Neural cell (in vitro differentiated cells): ENCODE results near the gene TLN1.

Source experiments
- EP300 ChIP-seq: fragments of 450-650 bp; conservative IDR thresholded peaks from 2 replicates; pipeline ENCODE4 v1.6.1; 2014; ENCODE audit warnings: antibody characterized with exemption, mild to moderate bottlenecking, moderate library complexity; ENCODE audit not compliant: poor library complexity, severe bottlenecking
- EZH2 ChIP-seq: fragments of 200-600, 300-800 bp; shearing (Covaris generic), sonication (generic); IDR thresholded peaks from 2 replicates; pipeline ENCODE4 v1.6.1; 2014; ENCODE audit warnings: antibody characterized with exemption, low read length, borderline replicate concordance, mild to moderate bottlenecking; ENCODE audit not compliant: insufficient read depth, poor library complexity, severe bottlenecking
- MXI1 ChIP-seq: fragments of 450-650 bp; conservative IDR thresholded peaks from 2 replicates; pipeline ENCODE4 v1.6.1; 2014; ENCODE audit warnings: antibody characterized with exemption, mild to moderate bottlenecking; ENCODE audit not compliant: poor library complexity, severe bottlenecking
- POLR2AphosphoS5 ChIP-seq: IDR thresholded peaks from 2 replicates; pipeline ENCODE4 v1.6.1; 2012
- RAD21 ChIP-seq: fragments of 450-650 bp; conservative IDR thresholded peaks from 2 replicates; pipeline ENCODE4 v1.6.1; 2014; ENCODE audit warnings: antibody characterized with exemption, mild to moderate bottlenecking, moderate library complexity
- TAF1 ChIP-seq: IDR thresholded peaks from 2 replicates; pipeline ENCODE4 v1.6.1; 2012; ENCODE audit warnings: low read depth
- TF ChIP-seq, protein P1 (sequence below): fragments of 450-650 bp; IDR thresholded peaks from 2 replicates; pipeline ENCODE4 v1.5.1; 2014; ENCODE audit warnings: antibody characterized with exemption, mild to moderate bottlenecking, moderate library complexity; ENCODE audit not compliant: poor library complexity, severe bottlenecking

DNA sequence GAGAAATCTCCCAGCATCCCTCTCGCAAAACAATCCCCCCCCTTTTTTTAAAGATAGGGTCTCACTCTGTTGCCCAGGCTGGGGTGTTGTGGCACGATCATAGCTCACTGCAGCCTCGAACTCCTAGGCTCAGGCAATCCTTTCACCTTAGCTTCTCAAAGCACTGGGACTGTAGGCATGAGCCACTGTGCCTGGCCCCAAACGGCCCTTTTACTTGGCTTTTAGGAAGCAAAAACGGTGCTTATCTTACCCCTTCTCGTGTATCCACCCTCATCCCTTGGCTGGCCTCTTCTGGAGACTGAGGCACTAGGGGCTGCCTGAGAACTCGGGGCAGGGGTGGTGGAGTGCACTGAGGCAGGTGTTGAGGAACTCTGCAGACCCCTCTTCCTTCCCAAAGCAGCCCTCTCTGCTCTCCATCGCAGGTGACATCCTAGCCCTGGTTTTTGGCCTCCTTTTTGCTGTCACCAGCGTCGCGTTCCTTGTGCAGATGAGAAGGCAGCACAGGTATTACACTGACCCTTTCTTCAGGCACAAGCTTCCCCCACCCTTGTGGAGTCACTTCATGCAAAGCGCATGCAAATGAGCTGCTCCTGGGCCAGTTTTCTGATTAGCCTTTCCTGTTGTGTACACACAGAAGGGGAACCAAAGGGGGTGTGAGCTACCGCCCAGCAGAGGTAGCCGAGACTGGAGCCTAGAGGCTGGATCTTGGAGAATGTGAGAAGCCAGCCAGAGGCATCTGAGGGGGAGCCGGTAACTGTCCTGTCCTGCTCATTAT lies 51.5 kb downstream of the TLN1 start:
- TF ChIP-seq, protein P1, sequence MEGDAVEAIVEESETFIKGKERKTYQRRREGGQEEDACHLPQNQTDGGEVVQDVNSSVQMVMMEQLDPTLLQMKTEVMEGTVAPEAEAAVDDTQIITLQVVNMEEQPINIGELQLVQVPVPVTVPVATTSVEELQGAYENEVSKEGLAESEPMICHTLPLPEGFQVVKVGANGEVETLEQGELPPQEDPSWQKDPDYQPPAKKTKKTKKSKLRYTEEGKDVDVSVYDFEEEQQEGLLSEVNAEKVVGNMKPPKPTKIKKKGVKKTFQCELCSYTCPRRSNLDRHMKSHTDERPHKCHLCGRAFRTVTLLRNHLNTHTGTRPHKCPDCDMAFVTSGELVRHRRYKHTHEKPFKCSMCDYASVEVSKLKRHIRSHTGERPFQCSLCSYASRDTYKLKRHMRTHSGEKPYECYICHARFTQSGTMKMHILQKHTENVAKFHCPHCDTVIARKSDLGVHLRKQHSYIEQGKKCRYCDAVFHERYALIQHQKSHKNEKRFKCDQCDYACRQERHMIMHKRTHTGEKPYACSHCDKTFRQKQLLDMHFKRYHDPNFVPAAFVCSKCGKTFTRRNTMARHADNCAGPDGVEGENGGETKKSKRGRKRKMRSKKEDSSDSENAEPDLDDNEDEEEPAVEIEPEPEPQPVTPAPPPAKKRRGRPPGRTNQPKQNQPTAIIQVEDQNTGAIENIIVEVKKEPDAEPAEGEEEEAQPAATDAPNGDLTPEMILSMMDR: no peak
- TF ChIP-seq EP300: no peak
- no peak for TF ChIP-seq MXI1
- no peak for TF ChIP-seq EZH2
- no peak for TF ChIP-seq RAD21
- no peak for TF ChIP-seq POLR2AphosphoS5
- no peak for TF ChIP-seq TAF1
